HUDEP-2 (cell line): ENCODE results near the gene IFNLR1.

Experiments
- DNase-seq, 76 experiments: peaks; one replicate each; lab custom pipeline; 2025; ENCODE audit not compliant: unreplicated experiment in 76 of 76; lab: John Stamatoyannopoulos, UW

Gene IFNLR1

DNA sequence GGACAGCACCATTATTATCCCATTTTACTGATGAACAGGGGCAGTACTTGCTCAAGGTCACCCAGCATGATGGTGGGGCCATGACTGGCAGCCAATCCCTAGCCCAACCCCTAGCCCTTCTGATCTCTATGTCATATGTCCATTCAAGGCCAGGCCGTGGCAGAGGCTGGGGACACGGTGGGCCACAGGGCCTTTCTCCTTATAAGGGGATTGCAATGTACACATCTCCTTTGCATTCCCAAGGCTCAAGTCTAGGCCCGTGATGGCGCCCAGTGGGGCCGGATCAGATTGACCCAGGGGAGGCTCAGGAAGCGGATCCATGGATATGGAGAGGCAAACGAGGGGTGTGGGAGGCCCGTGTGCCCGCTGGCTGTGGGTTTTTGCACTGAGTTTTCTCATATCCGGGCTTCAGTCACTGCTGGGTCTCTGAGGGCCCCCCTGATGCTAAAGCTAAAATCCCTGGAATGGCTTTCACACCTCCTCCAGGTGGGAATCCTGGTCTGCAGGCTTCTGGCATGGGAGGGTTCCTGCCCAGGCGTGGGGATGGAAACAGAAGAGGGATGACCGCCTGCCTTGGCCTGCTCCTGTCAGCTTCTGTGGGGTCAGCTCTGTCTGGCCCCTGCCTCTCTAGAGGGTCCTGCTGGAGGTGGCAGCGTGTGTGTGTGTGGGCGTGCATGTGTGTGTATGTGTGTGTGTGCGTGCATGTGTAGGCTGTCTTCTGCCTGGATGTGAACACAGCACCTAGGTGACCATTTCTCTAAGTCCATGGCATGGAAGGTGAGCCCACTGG, 77.2 kb downstream of the IFNLR1 start:
- DNase-seq, result no peak

DNA sequence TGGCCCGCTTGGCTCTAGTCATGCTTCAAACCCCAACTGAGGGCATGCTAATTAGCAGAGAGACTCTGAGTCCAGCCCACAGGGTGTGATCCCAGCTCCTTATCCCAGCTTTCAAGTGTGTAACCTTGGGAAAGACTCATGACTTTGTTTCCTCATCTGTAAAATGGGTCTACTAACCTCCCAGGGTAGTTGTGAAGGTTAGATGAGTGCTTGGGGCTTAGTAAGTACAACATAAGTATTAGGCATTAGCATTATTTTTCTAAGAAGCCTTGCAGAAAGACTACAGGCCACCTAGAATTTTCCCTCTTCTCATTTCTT, 78.0 kb downstream of the IFNLR1 start:
- DNase-seq, result no peak

DNA sequence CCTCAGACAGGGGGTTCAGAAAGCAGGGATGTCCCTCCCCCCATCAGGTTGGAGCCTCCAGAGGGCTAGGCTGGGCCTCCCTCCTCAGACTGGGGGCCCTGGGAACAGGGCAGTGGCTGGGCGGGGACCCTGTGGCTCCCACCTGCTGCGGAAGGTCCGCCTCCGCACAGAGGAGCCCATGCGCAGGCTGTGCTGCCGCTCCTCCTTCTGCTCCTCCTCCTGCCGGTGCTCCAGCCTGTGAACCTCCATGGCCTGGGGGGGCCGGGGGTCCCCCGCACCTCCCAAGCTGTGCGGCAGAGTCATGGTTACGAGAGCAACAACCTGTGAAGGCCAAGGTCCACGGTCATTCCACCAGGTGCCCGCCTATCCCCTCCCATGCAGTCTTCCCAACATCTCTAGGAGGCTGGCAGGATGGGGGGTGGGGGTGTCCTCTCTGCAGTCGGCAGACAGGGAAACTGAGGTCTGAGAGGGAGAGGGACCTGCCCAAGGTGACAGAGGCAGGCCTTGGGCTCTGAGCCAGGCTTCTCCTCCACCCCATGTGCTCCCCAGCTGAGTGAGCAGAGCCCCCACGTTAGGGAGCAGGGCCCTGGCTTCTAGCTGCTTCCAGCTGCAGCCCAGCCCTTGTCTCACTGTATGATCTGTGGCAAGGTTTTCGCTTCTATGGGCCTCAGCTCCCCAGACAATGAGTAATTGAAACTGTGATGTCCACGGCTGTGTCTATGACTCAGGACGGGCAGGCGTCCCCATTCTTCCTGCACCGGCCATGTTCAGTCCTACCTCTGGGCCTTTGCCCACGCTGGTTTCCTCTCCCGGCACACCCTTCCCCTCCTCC, 78.5 kb downstream of the IFNLR1 start:
- peak in 1 of 76 experiments; percentile 10 for DNase-seq

- no peak for DNase-seq
Observed at GRCh38 chr1:24107462-24108138, 79.5 kb downstream of the IFNLR1 start.

DNA sequence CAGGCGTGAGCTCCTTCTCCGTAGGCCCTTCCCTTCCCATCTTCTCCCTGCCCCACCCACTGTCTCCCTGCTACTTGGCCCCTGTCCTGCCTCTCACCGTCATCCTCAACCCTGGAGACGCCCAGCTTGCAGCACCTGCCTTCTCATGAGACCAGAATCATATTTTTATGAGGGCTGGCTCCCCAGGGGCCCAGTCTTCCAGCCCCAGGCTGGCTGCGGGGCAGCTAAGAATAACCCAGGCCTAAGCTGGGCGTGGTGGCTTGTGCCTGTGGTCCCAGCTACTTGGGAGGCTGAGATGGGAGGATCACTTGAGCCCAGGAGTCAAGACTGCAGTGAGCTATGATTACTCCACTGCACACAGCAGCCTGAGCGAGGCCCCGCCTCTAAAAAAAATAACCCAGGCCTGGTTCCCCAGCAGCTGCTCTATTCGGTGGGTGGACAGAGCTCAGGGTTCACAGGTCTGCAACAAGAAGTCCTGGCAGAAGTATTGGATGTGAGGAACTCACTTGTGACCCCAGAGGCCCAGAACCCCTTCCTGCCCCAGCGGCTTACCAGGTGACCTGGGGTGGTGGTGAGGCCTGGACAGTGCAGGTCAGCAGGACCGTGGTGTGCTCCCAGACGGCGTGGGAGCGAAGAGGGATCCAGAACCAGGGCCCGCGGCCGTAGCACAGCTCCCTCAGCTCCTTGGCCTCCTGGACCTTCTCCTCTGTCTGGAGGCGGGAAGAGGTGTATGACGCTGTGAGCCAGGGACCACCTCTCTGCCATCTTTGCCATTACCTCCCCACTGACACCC, 81.5 kb downstream of the IFNLR1 start:
- DNase-seq, result no peak

DNA sequence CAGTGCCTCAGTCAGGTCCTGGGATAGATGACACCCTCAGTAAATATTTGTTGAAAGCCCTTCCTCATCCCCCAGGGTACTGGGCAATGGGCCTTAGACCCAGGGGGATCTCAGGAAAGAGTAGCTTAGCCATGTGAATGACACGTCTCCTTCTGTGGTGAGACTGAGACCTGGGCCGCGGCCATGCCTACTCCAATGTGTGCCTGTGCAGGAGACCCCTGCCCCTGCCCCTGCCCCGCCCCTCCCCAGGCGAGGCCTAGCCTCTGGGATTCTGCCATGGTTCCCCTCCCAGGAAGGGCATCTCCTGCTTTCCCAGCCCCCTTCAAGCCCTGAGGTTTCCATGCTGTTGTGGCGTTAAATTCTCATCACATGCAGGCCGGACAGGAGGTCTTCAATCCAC, 82.2 kb downstream of the IFNLR1 start:
- no peak for DNase-seq
